ENCODE data around the gene CAB39L. TPM values are rescaled to one million over a fixed set of nuclear protein-coding genes. Genes with fewer than 3 reads are reported as not detected.
"Not testable (repeated sequence)": the region's sequence is repeated elsewhere in the genome, so short reads cannot be mapped to it uniquely, and the experiment has no call there.

Gene CAB39L
- total RNA-seq, 1 donor from 2014 or later: 5.8 TPM

- no peaks in the 10 kb centered on the region for H3K36me3 Mint-ChIP-seq (ENCODE audit: low read depth)
- H3K4me1 Mint-ChIP-seq (ENCODE audit: low read depth): peaks cover 12% of the 10 kb centered on the region
- H3K27ac Mint-ChIP-seq: no peak overlapping the region
- DNase-seq (ENCODE audit: low spot score): no peak
- no peaks in the 10 kb centered on the region for H3K27me3 Mint-ChIP-seq (ENCODE audit: low read depth)
- no peaks in the 10 kb centered on the region for H3K9me3 Mint-ChIP-seq
- no peak overlapping the region for H3K4me3 Mint-ChIP-seq (ENCODE audit: low read depth)
- intact Hi-C loops (cut with micrococcal nuclease): no loop called here
Observed at GRCh38 chr13:49298416-49298815, 145.4 kb downstream of the CAB39L start.

- peaks cover 16% of the 10 kb centered on the region for H3K4me1 Mint-ChIP-seq (ENCODE audit: low read depth)
Observed at GRCh38 chr13:49297338-49297737, 146.5 kb downstream of the CAB39L start.

GRCh38 chr13:49296659-49297058 lies 147.2 kb downstream of the CAB39L start:
- Mint-ChIP-seq H3K27ac (no peak overlapping the region), H3K36me3 (ENCODE audit: low read depth) (no peaks in the 10 kb centered on the region), H3K27me3 (ENCODE audit: low read depth) (no peaks in the 10 kb centered on the region), H3K9me3 (no peaks in the 10 kb centered on the region), H3K4me1 (ENCODE audit: low read depth) (peaks cover 10% of the 10 kb centered on the region), H3K4me3 (ENCODE audit: low read depth) (no peak overlapping the region)
- intact Hi-C loops (cut with micrococcal nuclease): no loop called here
- DNase-seq (ENCODE audit: low spot score): no peak

More at GRCh38 chr13:49297338-49297737, 146.5 kb downstream of the CAB39L start:
- DNase-seq (ENCODE audit: low spot score): no peak
- Mint-ChIP-seq H3K9me3 (no peaks in the 10 kb centered on the region), H3K4me3 (ENCODE audit: low read depth) (no peak overlapping the region), H3K36me3 (ENCODE audit: low read depth) (no peaks in the 10 kb centered on the region), H3K27me3 (ENCODE audit: low read depth) (no peaks in the 10 kb centered on the region), H3K27ac (no peak overlapping the region)
- intact Hi-C loops (cut with micrococcal nuclease): no loop called here

- DNase-seq (ENCODE audit: low spot score): no peak
- intact Hi-C loops (cut with micrococcal nuclease): no loop called here
- H3K27ac Mint-ChIP-seq: no peak overlapping the region
- no peak overlapping the region for H3K4me3 Mint-ChIP-seq (ENCODE audit: low read depth)
- H3K4me1 Mint-ChIP-seq (ENCODE audit: low read depth): peaks cover 4% of the 10 kb centered on the region
- H3K9me3 Mint-ChIP-seq: no peaks in the 10 kb centered on the region
- no peaks in the 10 kb centered on the region for H3K27me3 Mint-ChIP-seq (ENCODE audit: low read depth)
- H3K36me3 Mint-ChIP-seq (ENCODE audit: low read depth): no peaks in the 10 kb centered on the region
Observed at GRCh38 chr13:49295244-49295643, 148.6 kb downstream of the CAB39L start.

- H3K36me3 Mint-ChIP-seq (ENCODE audit: low read depth); H3K27ac Mint-ChIP-seq; DNase-seq (ENCODE audit: low spot score); H3K4me1 Mint-ChIP-seq (ENCODE audit: low read depth); intact Hi-C loops (cut with micrococcal nuclease); H3K4me3 Mint-ChIP-seq (ENCODE audit: low read depth); H3K27me3 Mint-ChIP-seq (ENCODE audit: low read depth); H3K9me3 Mint-ChIP-seq: not testable (repeated sequence)
Observed at GRCh38 chr13:49294723-49295122, 149.1 kb downstream of the CAB39L start.

- DNase-seq (ENCODE audit: low spot score): no peak
- Mint-ChIP-seq H3K4me1 (ENCODE audit: low read depth) (peaks cover 4% of the 10 kb centered on the region), H3K27me3 (ENCODE audit: low read depth) (no peaks in the 10 kb centered on the region), H3K27ac (no peak overlapping the region), H3K9me3 (no peaks in the 10 kb centered on the region), H3K4me3 (ENCODE audit: low read depth) (no peak overlapping the region), H3K36me3 (ENCODE audit: low read depth) (no peaks in the 10 kb centered on the region)
- intact Hi-C loops (cut with micrococcal nuclease): no loop called here
Observed at GRCh38 chr13:49292742-49293486, 150.9 kb downstream of the CAB39L start.

- Mint-ChIP-seq H3K36me3 (ENCODE audit: low read depth) (peaks cover 8% of the 10 kb centered on the region), H3K9me3 (no peaks in the 10 kb centered on the region), H3K27ac (no peak overlapping the region), H3K4me3 (ENCODE audit: low read depth) (no peak overlapping the region), H3K4me1 (ENCODE audit: low read depth) (peaks cover 4% of the 10 kb centered on the region), H3K27me3 (ENCODE audit: low read depth) (no peaks in the 10 kb centered on the region)
- DNase-seq (ENCODE audit: low spot score): no peak
- intact Hi-C loops (cut with micrococcal nuclease): no loop called here
Observed at GRCh38 chr13:49288458-49288857, 155.4 kb downstream of the CAB39L start.

- DNase-seq (ENCODE audit: low spot score): no peak
- intact Hi-C loops (cut with micrococcal nuclease): no loop called here
- no peak overlapping the region for H3K27ac Mint-ChIP-seq
- peaks cover 4% of the 10 kb centered on the region for H3K4me1 Mint-ChIP-seq (ENCODE audit: low read depth)
- no peak overlapping the region for H3K4me3 Mint-ChIP-seq (ENCODE audit: low read depth)
- H3K36me3 Mint-ChIP-seq (ENCODE audit: low read depth): peaks cover 8% of the 10 kb centered on the region
- no peaks in the 10 kb centered on the region for H3K9me3 Mint-ChIP-seq
- H3K27me3 Mint-ChIP-seq (ENCODE audit: low read depth): no peaks in the 10 kb centered on the region
Observed at GRCh38 chr13:49287995-49288394, 155.9 kb downstream of the CAB39L start.

- intact Hi-C loops (cut with micrococcal nuclease): loop anchor here (2.0 to 5.0 kb wide), 2 partner anchors 31 to 183 kb away; no protein-coding TSS in a partner anchor
- Mint-ChIP-seq H3K27ac (no peak overlapping the region), H3K4me3 (ENCODE audit: low read depth) (no peak overlapping the region), H3K27me3 (ENCODE audit: low read depth) (no peaks in the 10 kb centered on the region), H3K9me3 (no peaks in the 10 kb centered on the region), H3K36me3 (ENCODE audit: low read depth) (no peaks in the 10 kb centered on the region), H3K4me1 (ENCODE audit: low read depth) (no peaks in the 10 kb centered on the region)
- no peak for DNase-seq (ENCODE audit: low spot score)
Observed at GRCh38 chr13:49279885-49280284, 164.0 kb downstream of the CAB39L start.

GRCh38 chr13:49279112-49279511 lies 164.8 kb downstream of the CAB39L start:
- DNase-seq (ENCODE audit: low spot score): no peak
- intact Hi-C loops (cut with micrococcal nuclease): no loop called here
- no peak overlapping the region for H3K27ac Mint-ChIP-seq
- no peaks in the 10 kb centered on the region for H3K36me3 Mint-ChIP-seq (ENCODE audit: low read depth)
- no peaks in the 10 kb centered on the region for H3K27me3 Mint-ChIP-seq (ENCODE audit: low read depth)
- no peaks in the 10 kb centered on the region for H3K4me1 Mint-ChIP-seq (ENCODE audit: low read depth)
- no peaks in the 10 kb centered on the region for H3K9me3 Mint-ChIP-seq
- no peak overlapping the region for H3K4me3 Mint-ChIP-seq (ENCODE audit: low read depth)

- H3K9me3 Mint-ChIP-seq: no peaks in the 10 kb centered on the region
- intact Hi-C loops (cut with micrococcal nuclease): no loop called here
- no peaks in the 10 kb centered on the region for H3K36me3 Mint-ChIP-seq (ENCODE audit: low read depth)
- H3K27ac Mint-ChIP-seq: no peak overlapping the region
- H3K4me1 Mint-ChIP-seq (ENCODE audit: low read depth): no peaks in the 10 kb centered on the region
- no peak for DNase-seq (ENCODE audit: low spot score)
- no peak overlapping the region for H3K4me3 Mint-ChIP-seq (ENCODE audit: low read depth)
- H3K27me3 Mint-ChIP-seq (ENCODE audit: low read depth): no peaks in the 10 kb centered on the region
Observed at GRCh38 chr13:49278211-49278610, 165.7 kb downstream of the CAB39L start.

- no peak for DNase-seq (ENCODE audit: low spot score)
- no peak overlapping the region for H3K4me3 Mint-ChIP-seq (ENCODE audit: low read depth)
- H3K4me1 Mint-ChIP-seq (ENCODE audit: low read depth): no peaks in the 10 kb centered on the region
- no peak overlapping the region for H3K27ac Mint-ChIP-seq
- no peaks in the 10 kb centered on the region for H3K27me3 Mint-ChIP-seq (ENCODE audit: low read depth)
- H3K9me3 Mint-ChIP-seq: no peaks in the 10 kb centered on the region
- H3K36me3 Mint-ChIP-seq (ENCODE audit: low read depth): peaks cover 11% of the 10 kb centered on the region
- intact Hi-C loops (cut with micrococcal nuclease): no loop called here
Observed at GRCh38 chr13:49272296-49272695, 171.6 kb downstream of the CAB39L start.

- no peak overlapping the region for H3K27ac Mint-ChIP-seq
- no peak overlapping the region for H3K4me3 Mint-ChIP-seq (ENCODE audit: low read depth)
- no peaks in the 10 kb centered on the region for H3K27me3 Mint-ChIP-seq (ENCODE audit: low read depth)
- DNase-seq (ENCODE audit: low spot score): no peak
- peaks cover 11% of the 10 kb centered on the region for H3K36me3 Mint-ChIP-seq (ENCODE audit: low read depth)
- H3K9me3 Mint-ChIP-seq: no peaks in the 10 kb centered on the region
- intact Hi-C loops (cut with micrococcal nuclease): no loop called here
- H3K4me1 Mint-ChIP-seq (ENCODE audit: low read depth): no peaks in the 10 kb centered on the region
Observed at GRCh38 chr13:49271264-49271663, 172.6 kb downstream of the CAB39L start.
